GM21390 (cell line): Measurements from ENCODE around the gene C20orf96.
"Not testable (repeated sequence)": the region's sequence is repeated elsewhere in the genome, so short reads cannot be mapped to it uniquely, and the experiment has no call there.

ENCODE experiments used
- ATAC-seq: cut with Tn5 transposase; IDR thresholded peaks from one replicate; pipeline ENCODE4 v1.9.1; 2021; ENCODE audit not compliant: unreplicated experiment

The C20orf96 gene

DNA sequence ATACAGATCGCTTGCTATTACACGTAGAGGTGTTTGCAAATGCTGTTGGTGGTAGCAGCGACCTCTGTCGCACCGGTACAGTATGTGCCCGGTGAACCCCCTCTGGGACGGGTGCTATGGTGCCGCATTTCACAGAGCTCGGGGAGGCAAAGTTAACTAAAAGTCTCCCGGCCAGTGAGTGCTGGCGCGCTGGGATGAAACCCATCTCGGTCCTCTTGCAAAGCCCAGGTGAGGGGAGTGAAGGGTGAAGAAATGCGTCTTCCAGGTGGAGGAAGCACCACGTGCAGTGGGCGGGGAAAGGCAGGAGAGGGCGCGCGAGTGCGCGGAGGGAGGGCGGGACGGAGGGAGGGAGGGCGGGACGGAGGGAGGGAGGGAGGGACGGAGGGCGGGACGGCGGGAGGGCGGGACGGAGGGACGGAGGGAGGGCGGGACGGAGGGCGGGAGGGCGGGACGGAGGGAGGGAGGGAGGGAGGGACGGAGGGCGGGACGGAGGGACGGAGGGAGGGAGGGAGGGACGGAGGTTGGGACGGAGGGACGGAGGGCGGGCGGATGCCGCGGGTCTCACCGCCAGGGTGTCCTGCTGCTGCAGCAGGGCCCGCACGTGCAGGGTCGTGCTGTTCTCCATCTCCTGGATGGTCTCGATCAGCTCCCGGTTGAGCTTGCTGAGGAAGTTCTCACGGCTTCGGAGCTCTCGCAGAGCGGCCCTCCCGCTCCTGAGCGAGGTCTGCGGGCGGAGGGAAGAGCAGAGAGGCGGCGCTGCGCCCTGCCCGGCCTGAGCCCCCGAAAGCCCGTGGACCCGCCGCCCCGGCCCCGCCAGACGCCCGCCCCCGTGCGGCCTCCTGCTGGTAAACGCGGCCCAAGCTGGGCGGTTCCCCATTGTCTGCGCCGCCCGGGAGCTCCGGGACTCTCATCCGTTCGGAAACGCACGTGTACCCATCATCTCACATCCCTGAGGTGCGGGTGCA lies 11.7 kb downstream of the C20orf96 start:
- ATAC-seq = no peak

- no peak for ATAC-seq
Measured at GRCh38 chr20:278181-278580, 12.4 kb downstream of the C20orf96 start.

GRCh38 chr20:277496-277781 lies 13.1 kb downstream of the C20orf96 start:
- no peak for ATAC-seq

DNA sequence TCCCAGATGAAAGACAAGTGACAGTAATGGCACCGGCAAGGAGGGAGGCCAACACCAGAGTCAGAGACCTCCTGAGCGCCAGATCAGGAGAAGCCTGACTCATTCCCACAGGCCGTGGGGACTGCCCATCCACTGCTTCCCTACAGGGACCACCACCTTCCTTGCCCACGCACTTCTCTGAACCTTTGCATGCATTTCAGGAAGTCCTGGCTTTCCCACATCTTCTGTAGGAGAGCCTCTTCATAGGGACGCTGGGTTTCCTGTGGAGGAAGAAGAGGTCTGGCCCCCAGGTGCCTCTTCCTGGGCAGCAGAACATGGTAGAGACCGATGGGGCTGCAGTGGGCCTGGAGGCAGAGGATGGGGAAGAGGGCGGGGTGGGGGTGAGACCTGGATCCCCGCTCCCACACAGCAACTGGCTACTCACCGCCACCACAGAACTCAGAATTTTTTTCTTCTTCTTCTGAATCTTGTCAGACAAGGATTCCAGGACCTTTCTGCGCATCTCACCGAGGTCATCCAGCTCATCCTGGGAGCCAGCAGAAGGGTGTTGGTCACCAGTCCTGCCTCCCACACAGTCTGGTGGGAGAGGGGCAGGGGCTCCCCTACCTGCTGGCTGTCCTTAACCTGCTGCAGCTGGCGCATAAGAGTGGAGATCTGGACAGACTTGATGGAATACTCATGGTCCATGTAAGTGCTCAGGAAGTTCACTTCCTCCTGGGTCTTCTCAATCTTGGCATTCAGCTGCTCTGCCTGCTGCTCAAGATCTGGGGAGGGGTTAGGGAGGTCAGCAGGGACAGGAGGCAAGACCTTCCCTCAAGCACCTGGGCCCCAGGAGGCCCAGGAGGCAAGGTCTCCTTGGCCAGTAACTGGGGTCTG lies 13.7 kb downstream of the C20orf96 start:
- ATAC-seq = no peak

DNA sequence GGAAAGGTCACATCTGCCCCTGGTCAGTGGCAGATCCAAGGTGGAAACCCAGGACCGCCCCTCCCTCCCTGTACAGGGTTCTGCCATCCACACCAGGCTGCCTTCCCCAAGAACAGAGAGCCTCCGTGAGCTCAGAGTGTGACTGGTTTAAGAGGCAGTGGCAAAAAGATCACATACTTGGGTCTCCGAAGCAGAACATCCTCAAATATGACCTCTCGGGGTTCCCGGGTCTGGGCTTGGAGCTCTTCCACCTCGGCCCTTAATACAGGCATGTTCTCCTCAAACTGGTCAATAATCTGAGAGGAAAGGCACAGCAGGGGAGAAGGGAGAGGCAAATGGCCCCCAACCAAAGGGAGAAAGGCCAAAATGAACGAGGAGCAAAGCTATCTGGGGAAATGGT lies 14.8 kb downstream of the C20orf96 start:
- ATAC-seq = no peak

DNA sequence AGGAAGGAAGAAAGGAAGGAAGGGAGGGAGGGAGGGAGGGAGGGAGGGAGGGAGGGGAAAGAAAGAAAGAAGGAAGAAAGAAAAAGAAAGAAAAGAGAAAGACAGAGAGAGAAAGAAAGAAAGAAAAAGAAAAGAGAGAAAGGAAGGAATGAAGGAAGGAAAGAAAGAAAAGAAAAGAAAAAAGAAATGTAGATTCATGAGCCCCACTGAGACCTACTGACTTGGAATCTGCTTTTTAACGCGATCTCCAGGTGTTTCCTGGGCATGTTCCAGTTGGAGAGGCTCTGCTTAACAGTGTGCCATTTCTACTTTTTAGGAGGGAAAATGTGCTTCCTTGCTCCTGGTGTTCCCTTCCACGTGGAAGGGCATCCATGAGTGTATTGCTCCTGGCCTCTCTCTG lies 16.7 kb downstream of the C20orf96 start:
- ATAC-seq = no peak

GRCh38 chr20:272718-273117 lies 17.8 kb downstream of the C20orf96 start:
- ATAC-seq = no peak

GRCh38 chr20:271528-271927 lies 19.0 kb downstream of the C20orf96 start:
- no peak for ATAC-seq

DNA sequence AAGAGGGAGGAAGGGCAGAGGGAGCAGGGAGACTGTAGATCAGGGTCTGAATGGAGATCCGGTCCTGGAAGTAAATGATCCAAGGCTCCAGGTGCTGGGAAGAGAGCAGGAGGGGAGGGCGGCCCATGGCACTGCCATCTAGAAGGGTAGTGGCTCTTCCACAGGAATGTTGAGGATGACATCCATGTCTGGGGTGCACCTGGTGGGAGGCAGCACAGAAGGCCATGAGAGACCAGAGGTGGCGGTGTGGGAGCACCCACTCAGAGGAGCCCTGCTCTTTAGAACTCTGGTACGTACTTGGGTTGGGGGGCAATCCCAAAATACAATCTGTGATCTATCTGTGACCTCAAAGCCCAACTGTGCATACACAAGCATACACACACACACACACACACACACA lies 19.5 kb downstream of the C20orf96 start:
- no peak for ATAC-seq

GRCh38 chr20:270517-270916 lies 20.0 kb downstream of the C20orf96 start:
- ATAC-seq = no peak

- peak; percentile 94 for ATAC-seq
Measured at GRCh38 chr20:266596-267562, 23.7 kb downstream of the C20orf96 start.

DNA sequence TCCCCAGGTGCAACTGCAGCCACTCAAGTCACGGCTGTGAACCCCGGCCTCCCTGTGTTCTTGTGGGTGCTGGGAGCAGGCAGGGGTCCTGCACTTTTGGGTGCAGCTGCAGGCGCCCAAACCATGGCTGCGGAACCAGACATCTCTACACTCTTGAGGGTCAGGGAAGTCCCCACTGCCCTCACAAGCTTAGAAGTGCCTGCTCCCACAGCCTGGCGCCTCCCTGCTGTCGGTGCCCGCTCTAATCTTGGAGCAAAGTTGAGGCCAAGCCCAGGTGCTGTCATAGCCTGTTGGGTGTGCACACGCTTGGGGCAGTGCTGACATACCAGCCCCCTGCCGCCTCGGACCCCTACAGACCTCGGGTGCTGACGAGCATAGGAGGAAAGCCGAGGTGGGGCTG lies 26.8 kb downstream of the C20orf96 start:
- no peak for ATAC-seq

GRCh38 chr20:259981-260380 lies 30.6 kb downstream of the C20orf96 start:
- ATAC-seq = no peak

- no peak for ATAC-seq
Measured at GRCh38 chr20:258963-259362, 31.6 kb downstream of the C20orf96 start.

- ATAC-seq = no peak
Measured at GRCh38 chr20:258269-258858, 32.2 kb downstream of the C20orf96 start.

GRCh38 chr20:257419-257818 lies 33.1 kb downstream of the C20orf96 start, which contains the start of gene DEFB132:
Gene DEFB132 (plus strand): TSS chr20:257724. CDS start chr20:257779, 55 bp downstream.
- ATAC-seq = no peak

GRCh38 chr20:253447-253846 lies 37.1 kb downstream of the C20orf96 start:
- not testable (repeated sequence) for ATAC-seq

GRCh38 chr20:252801-253200 lies 37.7 kb downstream of the C20orf96 start:
- no peak for ATAC-seq

DNA sequence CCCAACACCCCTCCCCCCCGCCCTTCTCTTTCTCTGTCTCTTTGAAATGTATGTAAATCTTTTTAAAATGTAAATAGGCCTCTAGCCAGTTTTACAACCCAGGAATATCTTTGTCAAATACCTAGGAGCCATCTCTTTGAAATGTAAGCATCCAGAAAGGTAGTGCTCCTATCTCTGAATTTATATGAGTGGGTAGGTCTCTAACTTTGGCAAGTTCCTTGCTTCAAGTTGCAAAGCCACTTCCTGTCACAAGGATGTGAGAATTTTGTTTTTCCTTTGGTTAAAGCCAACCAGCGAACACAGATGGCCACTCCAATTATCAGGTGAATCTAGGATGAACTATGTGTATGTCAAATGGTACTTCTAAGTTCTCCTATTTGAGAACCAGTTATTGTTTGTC lies 39.2 kb downstream of the C20orf96 start:
- ATAC-seq = no peak

DNA sequence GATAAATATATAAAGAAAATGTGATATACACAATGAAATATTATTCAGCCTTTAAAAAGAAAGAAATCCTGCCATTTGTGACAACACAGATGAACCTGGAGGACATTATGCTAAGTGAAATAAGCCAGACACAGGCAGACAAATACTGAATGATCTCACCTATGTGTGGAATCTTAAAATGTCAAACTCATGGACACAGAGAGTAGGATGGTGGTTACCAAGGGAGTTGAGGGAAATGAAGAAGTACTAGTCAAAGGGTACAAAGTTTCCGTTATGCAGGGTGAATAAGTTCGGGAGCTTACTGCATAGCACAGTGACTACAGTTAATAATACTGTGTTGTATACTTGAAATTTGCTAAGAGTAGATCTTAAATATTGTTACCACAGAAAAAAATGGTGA lies 47.6 kb downstream of the C20orf96 start:
- no peak for ATAC-seq
